ENCODE measurements around the gene ANXA9.

GRCh38 chr1:150976401-150976821 is 5.7 kb upstream of the ANXA9 start:
- TF ChIP-seq CTCF (conservative IDR thresholded peaks at IDR 0.05; ENCODE audit: low read depth in 2 of 2), result no peak
- no peak for TF ChIP-seq EZH2 (IDR thresholded peaks at IDR 0.05; ENCODE audit: low read depth, unreplicated experiment)
- no peak for TF ChIP-seq POLR2AphosphoS5 (IDR thresholded peaks at IDR 0.05; ENCODE audit: low read depth)
- no peak for TF ChIP-seq ETS1 (IDR thresholded peaks at IDR 0.05)
- no peak for TF ChIP-seq REST (IDR thresholded peaks at IDR 0.05; ENCODE audit: unreplicated experiment)
- no peak for TF ChIP-seq EZH2phosphoT487 (IDR thresholded peaks at IDR 0.05; ENCODE audit: unreplicated experiment)
- TF ChIP-seq JUNB (IDR thresholded peaks at IDR 0.05; ENCODE audit: unreplicated experiment), result no peak
- no peak for TF ChIP-seq CREB1 (CRISPR knock-in tag; IDR thresholded peaks at IDR 0.05; ENCODE audit: low read depth)
- no peak for TF ChIP-seq NANOG (IDR thresholded peaks at IDR 0.05; ENCODE audit: borderline replicate concordance)
- no peak for TF ChIP-seq STAT1 (IDR thresholded peaks at IDR 0.05; ENCODE audit: unreplicated experiment)
- no peak for TF ChIP-seq ZNF114 (CRISPR knock-in tag; IDR thresholded peaks at IDR 0.05)
- TF ChIP-seq ZNF331 (CRISPR knock-in tag; IDR thresholded peaks at IDR 0.05; ENCODE audit: low read depth), result no peak
- no peak for TF ChIP-seq ZNF462 (CRISPR knock-in tag; IDR thresholded peaks at IDR 0.05)
